ENCODE data around the gene HEPACAM2.

DNA sequence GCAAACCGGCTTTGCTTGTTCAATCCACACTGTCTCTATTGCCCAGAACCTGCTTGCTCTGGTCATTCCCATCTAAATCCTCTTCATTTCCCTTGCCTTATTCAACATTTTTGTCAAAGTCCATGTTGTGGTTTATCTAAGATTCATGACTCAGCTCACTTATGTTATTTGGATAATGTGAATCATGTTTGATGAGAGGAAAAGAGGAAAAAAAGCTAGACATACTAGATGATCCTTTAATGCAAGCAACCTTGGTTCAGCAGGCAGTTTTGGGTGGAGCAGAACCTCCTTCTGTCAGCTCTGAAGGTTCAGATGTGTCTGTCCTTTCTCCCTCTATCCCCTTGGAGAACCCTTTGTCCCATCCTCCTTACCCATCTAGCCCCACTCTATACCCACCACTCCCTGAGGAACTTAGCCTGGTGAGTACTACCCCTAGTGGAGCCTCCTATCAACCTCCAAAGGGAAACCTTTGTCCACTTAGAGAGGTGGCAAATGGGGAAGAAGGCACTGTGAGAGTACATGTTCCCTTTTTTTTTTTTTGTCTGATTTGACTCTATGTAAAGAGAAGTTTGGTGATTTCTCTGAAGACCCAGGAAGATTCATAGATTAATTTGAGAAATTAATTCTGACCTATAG, 76.0 kb downstream of the HEPACAM2 start:
- TF ChIP-seq, protein P1, sequence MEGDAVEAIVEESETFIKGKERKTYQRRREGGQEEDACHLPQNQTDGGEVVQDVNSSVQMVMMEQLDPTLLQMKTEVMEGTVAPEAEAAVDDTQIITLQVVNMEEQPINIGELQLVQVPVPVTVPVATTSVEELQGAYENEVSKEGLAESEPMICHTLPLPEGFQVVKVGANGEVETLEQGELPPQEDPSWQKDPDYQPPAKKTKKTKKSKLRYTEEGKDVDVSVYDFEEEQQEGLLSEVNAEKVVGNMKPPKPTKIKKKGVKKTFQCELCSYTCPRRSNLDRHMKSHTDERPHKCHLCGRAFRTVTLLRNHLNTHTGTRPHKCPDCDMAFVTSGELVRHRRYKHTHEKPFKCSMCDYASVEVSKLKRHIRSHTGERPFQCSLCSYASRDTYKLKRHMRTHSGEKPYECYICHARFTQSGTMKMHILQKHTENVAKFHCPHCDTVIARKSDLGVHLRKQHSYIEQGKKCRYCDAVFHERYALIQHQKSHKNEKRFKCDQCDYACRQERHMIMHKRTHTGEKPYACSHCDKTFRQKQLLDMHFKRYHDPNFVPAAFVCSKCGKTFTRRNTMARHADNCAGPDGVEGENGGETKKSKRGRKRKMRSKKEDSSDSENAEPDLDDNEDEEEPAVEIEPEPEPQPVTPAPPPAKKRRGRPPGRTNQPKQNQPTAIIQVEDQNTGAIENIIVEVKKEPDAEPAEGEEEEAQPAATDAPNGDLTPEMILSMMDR (conservative IDR thresholded peaks at IDR 0.05 in 1 of 2, IDR thresholded peaks at IDR 0.05 in 1 of 2; ENCODE audit: extremely low read depth in 1 of 2, insufficient read depth in 1 of 2, low read depth in 1 of 2, low read length in 2 of 2) = no peak
- no peak for TF ChIP-seq EZH2 (IDR thresholded peaks at IDR 0.05; ENCODE audit: borderline replicate concordance, low read length)

Measured in mammary epithelial cell (primary cell).